Coronary artery (tissue), 2 donors: Measurements from ENCODE around the gene ANKRD10.

ENCODE experiments used
- DNase-seq: peaks from one replicate; pipeline ENCODE4 v3.0.0-alpha.2; 2017; ENCODE audit warnings: low spot score
- H3K27ac ChIP-seq, 2 donors: fragments of 200-600 bp; sonication (generic); one replicate each; pipeline ENCODE4 v1.5.1; 2016 to 2019
- H3K4me3 ChIP-seq: fragments of 200-600 bp; sonication (generic); 2 replicates; pipeline ENCODE4 v1.5.1; 2016; ENCODE audit warnings: mild to moderate bottlenecking, moderate library complexity
- TF ChIP-seq, protein P1 (sequence below): fragments of 200-600 bp; sonication (generic); IDR thresholded peaks from one replicate; pipeline ENCODE4 v1.5.1; 2019; ENCODE audit warnings: antibody characterized with exemption

The ANKRD10 gene

DNA sequence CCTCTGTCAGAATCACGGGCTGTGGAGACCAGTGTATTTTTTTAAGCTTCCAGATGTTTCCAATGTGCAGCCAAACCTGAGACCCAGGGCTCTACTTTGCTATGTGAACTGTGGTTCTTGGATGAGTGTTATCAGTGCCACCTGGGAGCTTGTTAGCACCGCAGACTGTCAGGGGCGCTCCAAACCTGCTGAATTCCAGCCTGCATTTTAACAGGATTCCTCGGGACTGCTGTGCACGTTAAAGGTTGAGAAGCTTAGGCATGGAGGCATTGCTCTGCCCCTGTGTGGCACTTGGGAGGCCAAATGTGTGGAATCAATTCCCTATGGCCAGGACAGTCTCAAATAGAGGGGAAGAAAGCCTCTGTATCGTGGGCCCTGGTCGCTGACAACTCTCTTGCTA is 80.3 kb downstream of the ANKRD10 start:
- no peak for DNase-seq
- H3K27ac ChIP-seq = no peak overlapping the region
- TF ChIP-seq, protein P1, sequence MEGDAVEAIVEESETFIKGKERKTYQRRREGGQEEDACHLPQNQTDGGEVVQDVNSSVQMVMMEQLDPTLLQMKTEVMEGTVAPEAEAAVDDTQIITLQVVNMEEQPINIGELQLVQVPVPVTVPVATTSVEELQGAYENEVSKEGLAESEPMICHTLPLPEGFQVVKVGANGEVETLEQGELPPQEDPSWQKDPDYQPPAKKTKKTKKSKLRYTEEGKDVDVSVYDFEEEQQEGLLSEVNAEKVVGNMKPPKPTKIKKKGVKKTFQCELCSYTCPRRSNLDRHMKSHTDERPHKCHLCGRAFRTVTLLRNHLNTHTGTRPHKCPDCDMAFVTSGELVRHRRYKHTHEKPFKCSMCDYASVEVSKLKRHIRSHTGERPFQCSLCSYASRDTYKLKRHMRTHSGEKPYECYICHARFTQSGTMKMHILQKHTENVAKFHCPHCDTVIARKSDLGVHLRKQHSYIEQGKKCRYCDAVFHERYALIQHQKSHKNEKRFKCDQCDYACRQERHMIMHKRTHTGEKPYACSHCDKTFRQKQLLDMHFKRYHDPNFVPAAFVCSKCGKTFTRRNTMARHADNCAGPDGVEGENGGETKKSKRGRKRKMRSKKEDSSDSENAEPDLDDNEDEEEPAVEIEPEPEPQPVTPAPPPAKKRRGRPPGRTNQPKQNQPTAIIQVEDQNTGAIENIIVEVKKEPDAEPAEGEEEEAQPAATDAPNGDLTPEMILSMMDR = no peak

DNA sequence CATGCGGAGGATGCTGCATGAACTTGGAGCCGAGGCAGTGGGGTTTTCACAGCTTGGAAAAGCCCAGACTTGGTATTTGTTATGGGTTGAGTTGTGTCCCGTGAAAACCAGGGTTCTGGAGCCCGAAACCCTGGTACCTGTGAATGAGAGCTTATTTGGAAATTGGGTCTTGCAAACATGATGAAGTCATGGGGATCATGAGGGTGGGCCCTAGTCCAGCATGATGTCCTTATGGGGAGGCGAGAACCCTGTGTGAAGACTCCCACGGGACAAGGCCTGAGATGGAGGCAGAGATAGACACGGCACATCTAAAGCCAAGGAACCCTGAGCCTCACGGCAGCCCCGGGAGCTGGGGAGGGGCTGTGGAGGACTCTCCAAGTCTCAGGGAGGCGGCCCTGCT is 82.3 kb downstream of the ANKRD10 start:
- Histone ChIP-seq H3K27ac (no peak overlapping the region), H3K4me3 (no peak overlapping the region)
- TF ChIP-seq, protein P1 = no peak
- DNase-seq = no peak

More for the DNA sequence above, 80.3 kb downstream of the ANKRD10 start:
- H3K4me3 ChIP-seq = no peak overlapping the region

DNA sequence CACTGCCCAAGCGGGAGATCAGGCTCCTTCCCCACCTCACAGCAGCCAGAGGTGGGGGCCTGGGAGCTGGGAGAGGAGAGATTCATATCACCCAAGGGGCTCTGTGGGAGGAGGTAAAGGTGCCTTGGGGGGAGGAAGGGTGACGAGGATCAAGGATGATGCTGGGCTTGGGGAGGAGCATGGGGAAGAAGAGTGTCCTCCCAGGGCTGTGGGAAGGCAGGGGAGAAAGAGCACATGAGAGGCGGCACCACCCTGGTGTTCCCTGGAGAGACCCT is 82.7 kb downstream of the ANKRD10 start:
- no peak for DNase-seq
- TF ChIP-seq, protein P1 = no peak
- no peak overlapping the region for H3K4me3 ChIP-seq
- no peak overlapping the region for H3K27ac ChIP-seq

DNA sequence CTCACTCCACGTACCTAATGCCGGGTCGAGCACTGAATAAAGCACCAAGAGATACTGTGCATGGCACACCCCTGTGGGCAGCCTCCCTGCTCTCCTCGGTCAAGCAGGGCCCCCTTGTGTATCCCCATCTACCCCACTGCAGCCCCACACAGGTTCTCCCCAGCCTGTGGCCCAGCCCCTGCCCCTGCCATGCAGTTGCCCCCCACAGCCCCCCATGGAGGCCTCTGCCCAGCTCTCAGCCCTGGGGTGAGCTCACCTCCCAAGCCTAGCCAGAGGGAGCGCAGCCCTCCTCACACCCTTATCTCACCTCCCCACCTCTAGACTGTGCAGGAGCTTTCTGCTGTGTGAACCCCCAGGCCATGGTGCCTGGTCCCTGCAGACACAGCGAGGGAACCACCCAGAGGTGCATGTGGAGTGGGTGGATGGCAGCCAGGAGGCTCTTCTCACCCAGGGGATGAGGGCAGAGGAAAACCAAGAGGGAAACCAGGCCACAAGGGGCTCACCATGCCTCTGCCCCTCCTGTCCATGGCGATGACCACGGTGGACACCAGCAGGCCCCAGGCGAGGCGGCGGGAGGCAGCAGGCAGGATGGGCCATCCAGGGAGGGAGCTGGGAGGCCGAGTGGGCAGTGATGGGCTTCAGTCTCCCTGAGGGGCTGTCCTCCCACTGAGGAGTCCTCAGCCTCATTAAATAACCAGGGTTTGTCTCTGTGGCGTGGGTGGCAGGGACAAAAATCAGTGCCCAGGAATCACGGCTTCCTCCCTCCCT is 83.2 kb downstream of the ANKRD10 start:
- TF ChIP-seq, protein P1 = no peak
- Histone ChIP-seq H3K27ac (no peak overlapping the region), H3K4me3 (no peak overlapping the region)
- DNase-seq = no peak

DNA sequence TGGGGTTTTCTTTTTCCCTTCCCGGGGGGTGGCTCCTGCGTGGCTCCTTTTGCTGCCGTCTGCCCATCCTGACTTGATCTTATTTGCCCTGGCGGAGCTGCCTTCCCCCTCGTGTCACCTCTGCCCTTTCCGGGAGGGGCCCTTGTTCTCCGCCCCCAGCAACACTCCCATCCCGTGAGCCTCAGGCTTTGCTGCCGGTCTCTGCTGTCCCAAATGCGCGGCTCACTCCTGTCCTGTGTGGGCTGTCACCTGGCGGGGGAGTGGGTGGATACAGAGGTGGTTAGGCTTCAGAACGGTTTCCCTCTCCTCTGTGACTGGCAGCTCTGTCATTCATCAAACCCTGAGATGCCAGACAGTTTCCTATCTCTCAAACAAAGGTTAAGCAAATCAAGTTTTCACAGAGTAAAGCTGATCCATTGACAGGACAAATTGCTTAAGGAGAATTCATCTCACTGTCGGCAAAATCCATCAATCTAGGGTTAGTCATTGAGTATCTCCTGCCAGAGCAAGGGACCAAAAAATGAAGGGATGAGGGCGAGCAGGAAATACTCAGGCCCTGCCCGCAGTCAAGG is 84.0 kb downstream of the ANKRD10 start:
- TF ChIP-seq, protein P1 = no peak
- no peak for DNase-seq
- no peak overlapping the region for H3K4me3 ChIP-seq

DNA sequence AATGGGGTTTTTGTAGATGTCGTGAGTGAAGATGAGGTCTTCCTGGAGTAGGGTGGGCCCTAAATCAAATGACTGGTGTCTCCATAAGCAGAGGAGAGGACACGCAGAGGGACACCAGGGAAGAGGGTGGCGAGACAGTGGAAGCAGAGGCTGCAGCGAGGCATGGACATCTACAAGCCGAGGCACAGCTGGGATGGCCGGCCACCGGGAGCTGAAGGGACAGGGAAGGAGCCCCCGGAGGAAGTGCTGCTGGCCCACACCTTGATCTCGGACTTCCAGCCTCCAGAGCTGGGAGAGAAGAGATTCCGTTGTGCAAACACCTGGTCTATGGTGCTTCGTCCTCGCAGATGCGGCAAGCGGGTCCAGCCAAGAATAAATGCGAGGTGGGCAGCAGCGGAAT is 84.5 kb downstream of the ANKRD10 start:
- TF ChIP-seq, protein P1 = no peak
- DNase-seq = no peak
- H3K27ac ChIP-seq = no peak overlapping the region
- H3K4me3 ChIP-seq = no peak overlapping the region

More for the DNA sequence above, 84.0 kb downstream of the ANKRD10 start:
- H3K27ac ChIP-seq = no peak overlapping the region

DNA sequence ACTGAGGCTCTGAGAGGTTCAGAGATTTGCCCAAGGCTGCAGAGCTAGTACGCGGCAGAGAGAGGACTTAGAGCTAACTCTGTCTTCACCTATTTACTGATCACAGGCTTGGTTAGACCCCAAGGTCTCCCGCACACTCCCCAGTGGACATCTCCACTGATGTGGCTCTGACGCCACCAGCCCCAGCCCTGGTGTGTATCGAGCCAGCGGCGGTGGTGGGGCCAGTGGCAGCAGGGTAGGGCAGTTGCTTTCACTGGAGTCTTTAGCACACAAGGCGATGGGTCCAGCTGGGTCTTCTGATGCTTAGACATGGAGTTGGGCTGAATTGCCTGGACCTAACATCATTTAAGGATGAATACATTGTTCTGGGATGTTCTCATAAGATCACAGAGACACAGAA is 85.4 kb downstream of the ANKRD10 start:
- TF ChIP-seq, protein P1 = no peak
- DNase-seq = no peak
- Histone ChIP-seq H3K4me3 (no peak overlapping the region), H3K27ac (no peak overlapping the region)
